Liver (tissue), 9 donors: Measurements from ENCODE around the gene TNS3. TPM values are rescaled to one million over a fixed set of nuclear protein-coding genes. Genes with fewer than 3 reads are reported as not detected.

Experiments
- DNase-seq: peaks from one replicate; pipeline ENCODE4 v3.0.0-alpha.2; 2017; ENCODE audit warnings: low spot score
- H3K27ac ChIP-seq, 2 donors: one replicate each; pipeline ENCODE4 v1.7.0; 2013; ENCODE audit warnings: inconsistent platforms in 2 of 2, low read length in 2 of 2, control low read depth in 1 of 2, low read depth in 1 of 2, mild to moderate bottlenecking in 1 of 2
- H3K27me3 ChIP-seq, 4 donors: one replicate each; pipeline versions ENCODE4 v1.6.1 to v1.7.0; 2013; ENCODE audit warnings: low read length in 3 of 4, inconsistent platforms in 1 of 4, mild to moderate bottlenecking in 1 of 4, moderate library complexity in 1 of 4; ENCODE audit not compliant: control insufficient read depth in 4 of 4, insufficient read depth in 4 of 4
- H3K36me3 ChIP-seq, 4 donors: one replicate each; pipeline versions ENCODE4 v1.6.1 to v1.7.0; 2013; ENCODE audit warnings: low read length in 3 of 4, mild to moderate bottlenecking in 3 of 4, low read depth in 1 of 4, moderate library complexity in 1 of 4; ENCODE audit not compliant: control insufficient read depth in 4 of 4, insufficient read depth in 3 of 4
- H3K4me1 ChIP-seq, 4 donors: one replicate each; pipeline versions ENCODE4 v1.6.1 to v1.7.0; 2013; ENCODE audit warnings: low read length in 3 of 4, mild to moderate bottlenecking in 3 of 4, moderate library complexity in 1 of 4; ENCODE audit not compliant: control insufficient read depth in 4 of 4, insufficient read depth in 4 of 4
- H3K4me3 ChIP-seq, 3 donors: one replicate each; pipeline versions ENCODE4 v1.6.1 to v1.7.0; 2013; ENCODE audit warnings: low read length in 3 of 3, control low read depth in 1 of 3, low read depth in 1 of 3, mild to moderate bottlenecking in 1 of 3
- H3K9ac ChIP-seq, 2 donors: one replicate each; pipeline ENCODE4 v1.7.0; 2013; ENCODE audit warnings: low read length in 2 of 2, mild to moderate bottlenecking in 2 of 2, moderate library complexity in 2 of 2, control low read depth in 1 of 2, low read depth in 1 of 2
- H3K9me3 ChIP-seq, 4 donors: one replicate each; pipeline versions ENCODE4 v1.6.1 to v1.7.0; 2013; ENCODE audit warnings: low read length in 3 of 4; ENCODE audit not compliant: control insufficient read depth in 4 of 4
- CTCF ChIP-seq: fragments of 150-350 bp; IDR thresholded peaks from 2 replicates; pipeline ENCODE4 v1.5.1; 2017; ENCODE audit warnings: improper control_type of control experiment, low read depth, low read length; ENCODE audit not compliant: missing input control
- EGR1 ChIP-seq, 2 donors: IDR thresholded peaks; 2 replicates each; pipeline ENCODE4 v1.6.1; 2016 to 2018; ENCODE audit warnings: antibody characterized with exemption in 2 of 2, low read depth in 2 of 2
- FOXA1 ChIP-seq: IDR thresholded peaks from 2 replicates; pipeline ENCODE4 v1.6.1; 2016; ENCODE audit warnings: antibody characterized with exemption
- FOXA2 ChIP-seq: IDR thresholded peaks from 2 replicates; pipeline ENCODE4 v1.6.1; 2016; ENCODE audit warnings: antibody characterized with exemption
- GABPA ChIP-seq, 2 donors: IDR thresholded peaks in 1 of 2; conservative IDR thresholded peaks in 1 of 2; 2 replicates each; pipeline ENCODE4 v1.6.1; 2016; ENCODE audit warnings: antibody characterized with exemption in 2 of 2, mild to moderate bottlenecking in 1 of 2, moderate library complexity in 1 of 2
- HNF4A ChIP-seq, 2 donors: conservative IDR thresholded peaks; 2 replicates each; pipeline ENCODE4 v1.6.1; 2016; ENCODE audit warnings: antibody characterized with exemption in 2 of 2, mild to moderate bottlenecking in 2 of 2
- HNF4G ChIP-seq: IDR thresholded peaks from 2 replicates; pipeline ENCODE4 v1.6.1; 2016; ENCODE audit warnings: antibody characterized with exemption
- JUND ChIP-seq, 2 donors: IDR thresholded peaks; 2 replicates each; pipeline ENCODE4 v1.6.1; 2016; ENCODE audit warnings: antibody characterized with exemption in 2 of 2
- MAX ChIP-seq: IDR thresholded peaks from 2 replicates; pipeline ENCODE4 v1.6.1; 2016; ENCODE audit warnings: antibody characterized with exemption
- NR2F2 ChIP-seq: IDR thresholded peaks from 2 replicates; pipeline ENCODE4 v1.6.1; 2016; ENCODE audit warnings: antibody characterized with exemption
- RAD21 ChIP-seq, 2 donors: IDR thresholded peaks; 2 replicates each; pipeline ENCODE4 v1.6.1; 2016; ENCODE audit warnings: antibody characterized with exemption in 2 of 2, mild to moderate bottlenecking in 2 of 2
- RXRA ChIP-seq, 2 donors: IDR thresholded peaks; 2 replicates each; pipeline ENCODE4 v1.6.1; 2017 to 2018; ENCODE audit warnings: antibody characterized with exemption in 2 of 2, mild to moderate bottlenecking in 1 of 2
- SP1 ChIP-seq: IDR thresholded peaks from 2 replicates; pipeline ENCODE4 v1.6.1; 2018; ENCODE audit warnings: antibody characterized with exemption, mild to moderate bottlenecking
- TAF1 ChIP-seq: conservative IDR thresholded peaks from 2 replicates; pipeline ENCODE4 v1.6.1; 2016; ENCODE audit warnings: antibody characterized with exemption, mild to moderate bottlenecking
- YY1 ChIP-seq: IDR thresholded peaks from 2 replicates; pipeline ENCODE4 v1.6.1; 2016; ENCODE audit warnings: antibody characterized with exemption, mild to moderate bottlenecking
- ZBTB33 ChIP-seq: IDR thresholded peaks from 2 replicates; pipeline ENCODE4 v1.6.1; 2016; ENCODE audit warnings: antibody characterized with exemption
- WGBS: extraction: QIAGEN DNeasy Blood & Tissue Kit; methylation state at CpG from one replicate; pipeline ENCODE4 v1.1.7; 2013; 5-methylcytosine and 5-hydroxymethylcytosine counted together
- polyA plus RNA-seq, 2 donors: library from polyadenylated mRNA; stranded (reverse) in 1 of 2; unstranded in 1 of 2; fragments of 200-250 nt in 1 of 2; fragments of >200 nt in 1 of 2; fragmentation: Nextera tagmentation in 1 of 2; extraction: Ambion mirVana in 1 of 2; gene quantifications; one replicate each; pipeline versions ENCODE4 v1.2.1 to v1.2.3, GENCODE V29; 2013 to 2015
- total RNA-seq, 2 donors: library from RNA; depleted of rRNA; stranded (reverse); fragments of >200 nt; gene quantifications; one replicate each; pipeline ENCODE4 v1.2.3, GENCODE V29; 2014
- TF ChIP-seq, protein P1 (sequence below): IDR thresholded peaks from 2 replicates; pipeline ENCODE4 v1.6.1; 2016; ENCODE audit warnings: antibody characterized with exemption
- TF ChIP-seq, protein P2 (sequence below): IDR thresholded peaks from 2 replicates; pipeline ENCODE4 v1.6.1; 2016; ENCODE audit warnings: antibody characterized with exemption, mild to moderate bottlenecking
- donor health status: healthy.
- donor health status: healthy.
- donor health status: healthy.
- donor health status: healthy.
- donor health status: healthy.

TNS3 gene
- total and polyA plus RNA-seq, 4 donors, result 16.8 to 100 (median 29.5) TPM

DNA sequence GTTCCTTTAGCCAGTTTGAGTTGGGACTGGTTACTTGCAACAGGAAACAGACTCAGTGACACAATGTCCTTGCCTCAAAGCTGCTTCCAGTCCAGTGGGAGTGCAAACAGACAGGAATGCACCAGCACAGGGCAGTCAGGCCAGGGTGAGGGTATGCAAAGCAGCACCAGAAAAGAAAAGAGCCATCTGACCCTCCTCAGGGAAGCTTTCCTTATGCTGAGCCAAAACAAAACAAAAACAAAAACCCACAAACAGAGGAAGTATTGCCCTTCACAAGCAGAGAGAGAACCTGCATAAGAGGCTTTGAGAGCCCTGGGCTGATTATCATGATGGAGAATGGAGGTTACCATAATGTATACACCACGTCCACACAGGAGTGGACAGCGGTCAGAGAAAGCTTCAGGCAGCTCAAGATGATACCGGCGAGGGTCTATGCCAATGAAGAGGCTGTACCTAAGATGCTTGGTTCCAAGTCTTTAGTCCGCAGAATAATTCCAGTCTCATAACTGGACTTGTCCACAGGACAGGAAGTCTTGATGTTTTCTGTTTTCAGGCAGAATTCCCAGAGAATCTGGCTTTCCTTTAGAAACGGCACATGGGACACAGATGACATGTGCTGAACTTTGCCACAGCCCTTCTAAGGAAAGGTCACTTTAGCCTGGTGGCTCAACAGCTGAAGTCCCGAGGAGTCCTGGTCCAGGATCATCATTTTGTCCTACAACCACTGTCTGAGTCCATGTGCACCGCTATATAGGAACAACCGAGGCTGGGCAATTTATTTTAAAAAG, 263.3 kb downstream of the TNS3 start:
- H3K4me3 ChIP-seq, result no peak overlapping the region
- no peaks in the 10 kb centered on the region for H3K9me3 ChIP-seq
- DNase-seq, result peak; percentile 21
- 80% methylated on average over 9 of the region's 9 CpGs for WGBS
- no peak for TF ChIP-seq FOXA2
- TF ChIP-seq MAX, result peak; percentile 23
- TF ChIP-seq RAD21 (IDR thresholded peaks at IDR 0.05), result no peak
- no peak for TF ChIP-seq TAF1
- peak; percentile 75 for TF ChIP-seq NR2F2
- TF ChIP-seq FOXA1, result no peak
- TF ChIP-seq, protein P1, sequence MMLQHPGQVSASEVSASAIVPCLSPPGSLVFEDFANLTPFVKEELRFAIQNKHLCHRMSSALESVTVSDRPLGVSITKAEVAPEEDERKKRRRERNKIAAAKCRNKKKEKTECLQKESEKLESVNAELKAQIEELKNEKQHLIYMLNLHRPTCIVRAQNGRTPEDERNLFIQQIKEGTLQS, result no peak
- TF ChIP-seq EGR1 (IDR thresholded peaks at IDR 0.05; ENCODE audit: low read depth in 2 of 2), result no peak
- TF ChIP-seq SP1, result peak; percentile 6
- TF ChIP-seq JUND (IDR thresholded peaks at IDR 0.05), result no peak
- no peak for TF ChIP-seq YY1
- TF ChIP-seq, protein P2, sequence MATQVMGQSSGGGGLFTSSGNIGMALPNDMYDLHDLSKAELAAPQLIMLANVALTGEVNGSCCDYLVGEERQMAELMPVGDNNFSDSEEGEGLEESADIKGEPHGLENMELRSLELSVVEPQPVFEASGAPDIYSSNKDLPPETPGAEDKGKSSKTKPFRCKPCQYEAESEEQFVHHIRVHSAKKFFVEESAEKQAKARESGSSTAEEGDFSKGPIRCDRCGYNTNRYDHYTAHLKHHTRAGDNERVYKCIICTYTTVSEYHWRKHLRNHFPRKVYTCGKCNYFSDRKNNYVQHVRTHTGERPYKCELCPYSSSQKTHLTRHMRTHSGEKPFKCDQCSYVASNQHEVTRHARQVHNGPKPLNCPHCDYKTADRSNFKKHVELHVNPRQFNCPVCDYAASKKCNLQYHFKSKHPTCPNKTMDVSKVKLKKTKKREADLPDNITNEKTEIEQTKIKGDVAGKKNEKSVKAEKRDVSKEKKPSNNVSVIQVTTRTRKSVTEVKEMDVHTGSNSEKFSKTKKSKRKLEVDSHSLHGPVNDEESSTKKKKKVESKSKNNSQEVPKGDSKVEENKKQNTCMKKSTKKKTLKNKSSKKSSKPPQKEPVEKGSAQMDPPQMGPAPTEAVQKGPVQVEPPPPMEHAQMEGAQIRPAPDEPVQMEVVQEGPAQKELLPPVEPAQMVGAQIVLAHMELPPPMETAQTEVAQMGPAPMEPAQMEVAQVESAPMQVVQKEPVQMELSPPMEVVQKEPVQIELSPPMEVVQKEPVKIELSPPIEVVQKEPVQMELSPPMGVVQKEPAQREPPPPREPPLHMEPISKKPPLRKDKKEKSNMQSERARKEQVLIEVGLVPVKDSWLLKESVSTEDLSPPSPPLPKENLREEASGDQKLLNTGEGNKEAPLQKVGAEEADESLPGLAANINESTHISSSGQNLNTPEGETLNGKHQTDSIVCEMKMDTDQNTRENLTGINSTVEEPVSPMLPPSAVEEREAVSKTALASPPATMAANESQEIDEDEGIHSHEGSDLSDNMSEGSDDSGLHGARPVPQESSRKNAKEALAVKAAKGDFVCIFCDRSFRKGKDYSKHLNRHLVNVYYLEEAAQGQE, result no peak
- TF ChIP-seq GABPA (IDR thresholded peaks at IDR 0.05 in 1 of 2, conservative IDR thresholded peaks at IDR 0.05 in 1 of 2), result no peak
- TF ChIP-seq RXRA (IDR thresholded peaks at IDR 0.05), result peak; percentile 19 to 36
- no peak for TF ChIP-seq ZBTB33
- no peak for TF ChIP-seq HNF4A (conservative IDR thresholded peaks at IDR 0.05)
- TF ChIP-seq HNF4G, result no peak
- TF ChIP-seq CTCF, result no peak
- peaks cover 4 to 47% (median 37%) of the 10 kb centered on the region in 4 donors for H3K36me3 ChIP-seq
- H3K4me1 ChIP-seq, result no peaks in the 10 kb centered on the region
- no peak overlapping the region for H3K9ac ChIP-seq
- H3K27ac ChIP-seq, result peak overlapping the region; percentile 16 to 33
- H3K27me3 ChIP-seq, result no peaks in the 10 kb centered on the region
